GM19467 (cell line): ENCODE data around the gene RCSD1.
"Not testable (repeated sequence)": the region's sequence is repeated elsewhere in the genome, so short reads cannot be mapped to it uniquely, and the experiment has no call there.

Experiments used
- ATAC-seq: cut with Tn5 transposase; IDR thresholded peaks from one replicate; pipeline ENCODE4 v1.9.1; 2021; ENCODE audit warnings: mild to moderate bottlenecking, moderate library complexity; ENCODE audit not compliant: unreplicated experiment

Gene RCSD1

GRCh38 chr1:167734841-167735240 lies 104.8 kb downstream of the RCSD1 start:
- no peak for ATAC-seq

- ATAC-seq = no peak
Observed at GRCh38 chr1:167737169-167737568, 107.1 kb downstream of the RCSD1 start.

- ATAC-seq = no peak
Observed at GRCh38 chr1:167738158-167738557, 108.1 kb downstream of the RCSD1 start.

- no peak for ATAC-seq
Observed at GRCh38 chr1:167739752-167740151, 109.7 kb downstream of the RCSD1 start.

- ATAC-seq = not testable (repeated sequence)
Observed at GRCh38 chr1:167741103-167741502, 111.1 kb downstream of the RCSD1 start.

GRCh38 chr1:167742392-167743057 lies 112.5 kb downstream of the RCSD1 start:
- ATAC-seq = not testable (repeated sequence)

GRCh38 chr1:167744901-167745300 lies 114.9 kb downstream of the RCSD1 start:
- no peak for ATAC-seq

GRCh38 chr1:167746013-167746672 lies 116.1 kb downstream of the RCSD1 start:
- no peak for ATAC-seq

- ATAC-seq = no peak
Observed at GRCh38 chr1:167746988-167747655, 117.1 kb downstream of the RCSD1 start.

GRCh38 chr1:167747988-167748387 lies 118.0 kb downstream of the RCSD1 start:
- no peak for ATAC-seq

GRCh38 chr1:167748906-167749305 lies 118.9 kb downstream of the RCSD1 start:
- ATAC-seq = no peak

- no peak for ATAC-seq
Observed at GRCh38 chr1:167749741-167750140, 119.7 kb downstream of the RCSD1 start.

GRCh38 chr1:167750641-167751040 lies 120.6 kb downstream of the RCSD1 start:
- ATAC-seq = no peak

GRCh38 chr1:167751676-167752075 lies 121.6 kb downstream of the RCSD1 start:
- no peak for ATAC-seq

GRCh38 chr1:167752219-167752985 lies 122.4 kb downstream of the RCSD1 start:
- no peak for ATAC-seq

GRCh38 chr1:167755654-167756053 lies 125.6 kb downstream of the RCSD1 start:
- ATAC-seq = no peak
